Nucleus accumbens (tissue), 56 donors: ENCODE results near the gene EMD.
"Not testable (repeated sequence)": the region's sequence is repeated elsewhere in the genome, so short reads cannot be mapped to it uniquely, and the experiment has no call there.

Experiments used
- DNase-seq, 56 donors: peaks; one replicate each; lab custom pipeline; 2025; lab: John Stamatoyannopoulos, UW

Gene EMD

DNA sequence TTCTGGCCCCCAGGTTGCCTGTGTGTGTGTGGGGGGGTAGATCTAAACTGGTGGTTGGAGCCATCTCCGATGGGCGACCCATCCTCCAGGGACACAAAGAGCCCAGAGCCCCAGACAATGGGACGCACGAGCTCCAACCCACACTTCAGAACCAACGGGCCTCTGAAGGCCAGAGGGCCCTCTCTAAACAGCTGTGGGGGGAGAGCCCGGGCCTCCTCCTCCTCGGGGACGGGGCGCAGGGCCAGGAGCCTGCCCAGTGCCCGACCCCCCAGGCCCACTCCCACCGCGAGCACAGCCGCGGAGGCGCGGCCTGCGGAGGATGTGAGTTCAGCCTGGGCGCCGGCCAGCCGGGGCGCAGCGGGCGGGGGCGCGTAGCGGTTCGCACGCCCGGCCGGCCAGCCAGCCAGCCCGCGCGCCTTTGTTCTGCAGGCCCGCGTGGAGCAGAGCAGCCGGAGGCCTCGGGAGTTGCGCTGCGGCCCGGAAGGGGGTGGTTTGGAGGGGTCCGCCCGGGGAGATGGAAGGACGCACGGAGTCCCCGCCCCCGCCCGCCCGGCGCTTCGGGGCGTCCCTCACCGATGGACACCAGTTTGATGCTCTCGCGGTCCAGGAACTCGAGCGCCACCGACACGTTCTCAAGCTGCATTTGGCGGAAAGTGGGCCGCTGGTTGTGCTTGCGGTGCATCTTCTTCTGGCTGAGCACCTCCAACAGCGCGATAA lies 8.6 kb upstream of the EMD start:
- peak in 8 of 56 donors; percentile 10 to 40 (median 23) for DNase-seq

DNA sequence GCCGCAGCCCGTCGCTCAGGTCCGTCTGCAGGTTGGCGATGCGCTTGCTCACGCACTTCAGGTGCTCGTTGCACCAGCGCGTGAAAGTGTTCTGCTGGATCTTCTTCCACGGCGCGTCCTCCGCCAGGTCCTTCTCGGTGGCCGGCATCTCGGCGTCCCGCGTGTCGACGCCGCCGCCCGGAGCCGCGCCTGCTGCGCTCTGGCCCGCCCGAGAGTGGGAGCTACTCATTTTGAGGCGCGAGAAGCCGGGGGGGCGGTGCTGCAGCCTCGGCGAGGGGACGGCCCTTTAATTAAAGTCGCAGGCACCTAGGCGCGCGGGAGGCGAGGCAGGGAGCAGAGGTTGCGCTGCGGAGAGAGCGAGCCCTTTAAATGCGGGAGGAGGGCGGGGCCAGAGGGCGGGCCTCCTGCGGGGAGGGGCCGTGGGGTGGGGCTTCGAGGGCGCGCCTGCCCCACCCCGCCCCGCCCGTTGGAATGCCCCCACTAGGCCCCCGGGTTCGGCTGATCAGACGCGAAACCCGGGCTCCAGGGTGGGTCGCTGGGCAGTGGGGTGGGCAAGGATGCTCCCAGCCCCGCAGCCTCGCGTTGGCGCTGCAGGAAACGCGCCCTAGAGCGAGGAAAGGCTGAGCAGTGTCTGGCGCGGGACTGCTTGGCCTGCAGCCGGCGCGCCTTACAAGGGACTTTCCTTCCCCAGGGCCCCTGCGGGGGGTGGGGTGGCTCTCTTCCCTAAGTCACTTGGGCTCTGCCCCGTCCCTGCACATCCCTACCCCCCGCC lies 7.9 kb upstream of the EMD start:
- peak; percentile 17 to 93 (median 81) for DNase-seq

DNA sequence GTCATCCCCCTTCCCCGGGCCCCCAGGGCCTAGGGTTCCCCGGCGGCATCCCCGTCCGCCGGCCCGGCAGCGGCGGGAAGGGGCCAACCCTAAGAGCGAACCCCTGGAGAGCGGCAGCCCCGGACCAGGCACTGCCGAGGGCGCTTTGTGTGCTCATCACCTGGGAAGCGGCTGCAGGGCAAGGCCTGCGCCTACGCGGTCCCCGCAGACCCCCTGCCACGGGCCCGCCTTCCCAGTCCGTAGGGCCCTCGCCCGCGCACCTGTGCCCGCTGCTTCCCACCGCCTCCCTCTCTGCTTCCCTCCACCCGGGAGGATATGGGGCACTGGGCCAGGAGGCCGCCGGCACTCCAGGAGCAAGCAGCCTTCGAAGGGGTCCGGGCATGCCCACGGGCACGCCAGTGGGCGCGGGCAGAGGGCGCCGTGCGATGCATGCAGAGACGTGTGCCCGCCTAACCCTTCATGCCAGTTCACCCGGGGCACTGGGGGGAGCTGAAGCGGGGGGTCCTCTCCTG lies 7.2 kb upstream of the EMD start:
- DNase-seq: no peak

DNA sequence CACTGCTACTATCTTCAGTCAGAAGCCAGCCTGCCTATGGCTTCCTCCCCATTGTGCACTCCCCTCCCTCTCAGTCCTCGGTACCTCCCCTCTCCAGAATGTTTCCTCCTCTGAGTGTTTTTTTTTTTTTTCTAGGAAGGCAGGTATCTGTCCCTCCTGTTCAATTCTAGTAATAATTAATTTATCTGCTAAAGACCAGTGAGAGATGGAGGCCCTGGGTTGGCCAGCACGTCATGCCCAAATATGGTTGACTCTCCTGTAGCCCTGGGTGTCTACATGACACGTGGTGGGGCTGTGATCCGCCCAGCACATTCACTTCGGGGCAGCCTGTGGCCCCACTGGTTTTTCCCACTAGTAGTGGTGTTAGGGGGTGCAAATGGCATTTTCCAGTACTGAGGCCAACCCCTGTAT lies 6.5 kb upstream of the EMD start:
- no peak for DNase-seq

DNA sequence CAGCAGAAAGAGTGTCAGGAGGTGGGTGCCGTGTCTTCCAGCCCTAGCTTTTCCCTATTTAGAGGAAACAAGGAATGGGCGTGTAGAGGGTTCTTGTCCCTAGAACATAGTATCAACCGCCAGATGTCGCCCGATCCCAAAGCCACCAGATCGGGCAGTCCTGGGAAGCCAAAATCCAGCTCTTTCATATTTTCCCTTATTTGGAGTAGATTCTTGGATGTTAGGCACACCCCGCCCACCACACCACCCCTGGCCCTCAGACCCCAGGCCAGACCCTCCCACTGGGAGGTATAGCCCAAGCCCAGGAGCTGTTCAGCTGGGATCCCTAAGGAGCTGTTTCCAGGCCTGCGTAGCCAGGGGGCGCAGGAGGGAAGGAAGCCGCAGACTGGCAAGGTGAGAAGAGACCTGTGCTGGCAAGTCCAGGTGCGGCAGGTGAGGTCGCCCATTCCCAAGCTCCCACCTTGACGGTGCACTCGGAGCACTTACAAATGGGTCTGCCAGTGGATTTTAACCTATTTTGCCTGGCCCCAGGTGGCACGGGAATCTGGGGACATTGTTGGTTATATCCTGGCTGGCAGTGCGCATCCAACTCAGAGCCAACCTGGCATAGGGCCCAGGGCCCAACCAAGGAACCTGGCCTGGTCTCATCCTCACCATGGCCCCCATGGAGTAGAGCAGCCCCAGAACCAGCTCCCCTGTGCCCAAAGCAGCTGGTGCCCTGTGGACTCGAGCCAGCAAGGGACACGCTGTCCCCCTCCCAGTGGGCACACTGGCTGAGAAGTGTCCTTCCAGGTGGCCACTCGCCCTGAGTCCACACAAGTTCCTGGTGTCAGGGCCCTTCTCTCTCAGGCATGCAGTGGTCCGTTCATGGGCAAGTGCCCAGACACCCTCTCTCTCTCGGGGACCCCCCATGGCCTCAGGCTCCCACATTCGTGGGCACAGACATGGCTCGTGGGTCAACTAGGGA lies 5.5 kb upstream of the EMD start:
- peak in 43 of 56 donors; percentile 8 to 70 (median 48) for DNase-seq

DNA sequence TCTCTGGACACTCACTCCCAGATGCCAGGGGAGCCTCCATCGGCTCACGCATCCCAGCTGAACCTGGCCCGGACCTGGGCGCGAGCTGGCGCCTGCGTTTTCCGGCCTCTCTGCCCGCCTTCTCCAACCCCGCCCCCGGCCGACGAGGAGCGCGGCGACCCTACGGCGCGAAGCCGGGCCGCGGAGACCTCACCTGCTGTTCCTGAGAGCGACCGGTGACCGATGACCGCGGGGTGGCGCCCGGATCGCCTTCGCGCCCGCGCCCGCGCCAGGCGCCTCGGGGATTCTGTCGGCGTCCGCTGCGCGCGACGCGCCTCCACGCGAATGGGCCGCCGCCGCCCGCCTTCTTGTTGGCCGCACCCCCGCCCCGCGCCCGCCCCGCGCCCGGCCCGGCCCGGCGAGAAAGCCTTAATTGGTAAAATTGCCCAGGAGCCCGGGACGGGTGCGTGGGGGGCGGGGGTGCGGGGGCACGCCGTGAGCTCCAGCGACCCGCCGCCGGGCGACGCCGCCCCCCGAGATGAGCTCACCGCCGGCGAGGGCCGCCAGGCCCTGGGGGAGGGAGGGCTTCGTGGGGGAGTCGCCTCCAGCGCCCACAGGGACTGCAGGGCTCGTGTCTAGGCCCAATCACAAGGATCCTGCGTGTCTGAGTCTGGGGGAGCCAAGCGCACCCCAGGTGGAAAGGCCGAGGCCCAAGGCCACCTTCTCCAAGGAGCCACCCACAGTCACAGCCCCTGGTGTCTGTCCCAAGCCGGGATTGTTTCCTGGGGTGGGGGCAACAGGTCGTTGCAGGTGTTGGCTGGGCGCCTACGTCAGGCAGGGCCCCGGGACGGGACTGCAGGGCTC lies 4.6 kb upstream of the EMD start, which contains the start of gene FLNA:
Gene FLNA (minus strand): TSS at position 322 of the 843 bp plus-strand sequence. CDS start 3,389 bp downstream, outside the sequence.
- DNase-seq: peak in 11 of 56 donors; percentile 1 to 39 (median 11)

DNA sequence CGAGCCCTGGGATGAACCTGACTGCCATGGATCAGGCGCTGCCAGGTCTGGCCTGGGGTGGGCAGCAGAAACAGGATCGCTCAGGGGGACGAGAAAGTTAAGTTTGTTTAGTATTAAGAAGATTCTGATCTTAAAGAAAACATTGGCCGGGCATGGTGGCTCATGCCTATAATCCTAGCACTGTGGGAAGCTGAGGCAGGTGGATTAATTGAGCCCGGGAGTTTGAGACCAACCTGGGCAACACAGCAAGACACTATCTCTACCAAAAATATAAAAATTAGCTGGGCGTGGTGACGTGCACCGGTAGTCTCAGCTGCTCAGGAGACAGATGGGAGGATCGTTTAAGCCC lies 4.0 kb upstream of the EMD start:
- DNase-seq: no peak

DNA sequence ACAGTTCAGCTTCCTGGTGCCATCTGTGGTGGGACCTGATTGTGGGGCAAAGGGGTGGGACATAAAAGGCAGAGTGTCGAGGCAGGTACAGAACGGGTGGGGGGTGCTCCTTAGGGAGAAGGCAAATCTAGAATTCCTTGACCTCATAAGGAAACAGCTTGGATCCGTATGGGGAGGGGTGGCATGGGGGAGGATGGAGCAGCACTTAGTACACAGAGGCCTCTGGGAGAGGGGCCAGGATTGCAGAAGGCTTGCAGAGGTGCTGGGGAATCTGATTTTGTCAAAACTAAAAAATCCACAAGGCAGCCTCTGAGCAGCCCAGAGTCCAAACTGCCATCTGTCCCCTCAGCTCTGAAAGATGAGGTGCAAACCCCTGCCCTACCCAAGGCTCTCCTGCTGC lies 2.3 kb upstream of the EMD start:
- no peak for DNase-seq

DNA sequence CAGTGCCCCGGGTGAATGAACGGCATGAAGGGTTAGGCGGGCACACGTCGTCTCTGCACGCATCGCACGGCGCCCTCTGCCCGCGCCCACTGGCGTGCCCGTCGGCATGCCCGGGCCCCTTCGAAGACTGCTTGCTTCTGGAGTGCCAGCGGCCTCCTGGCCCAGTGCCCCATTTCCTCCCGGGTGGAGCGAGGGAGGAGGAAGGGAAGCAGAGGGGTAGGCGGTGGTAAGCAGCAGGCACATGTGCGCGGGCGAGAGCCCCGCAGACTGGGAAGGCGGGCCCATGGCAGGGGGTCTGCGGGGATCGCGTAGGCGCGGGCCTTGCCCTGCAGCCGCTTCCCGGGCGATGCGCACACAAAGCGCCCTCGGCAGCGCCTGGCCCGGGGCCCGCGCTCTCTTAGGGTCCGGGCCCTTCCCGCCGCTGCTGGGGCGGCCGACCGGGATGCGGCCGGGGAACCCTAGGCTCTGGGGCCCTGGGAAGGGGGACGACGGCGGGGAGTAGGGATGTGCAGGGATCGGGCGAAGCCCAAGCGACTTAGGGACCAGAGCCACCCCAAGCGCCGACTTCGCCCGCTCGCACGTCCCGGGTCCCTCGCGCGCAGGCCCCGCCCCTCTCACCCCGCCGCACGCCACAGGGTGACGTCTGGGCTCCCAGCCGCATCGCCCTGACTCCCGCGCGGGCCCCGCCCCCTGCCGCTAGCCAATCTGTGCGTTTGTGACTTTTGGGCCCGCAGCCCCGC lies 866 bp upstream of the EMD start:
- DNase-seq: peak in 35 of 56 donors; percentile 5 to 63 (median 39)

DNA sequence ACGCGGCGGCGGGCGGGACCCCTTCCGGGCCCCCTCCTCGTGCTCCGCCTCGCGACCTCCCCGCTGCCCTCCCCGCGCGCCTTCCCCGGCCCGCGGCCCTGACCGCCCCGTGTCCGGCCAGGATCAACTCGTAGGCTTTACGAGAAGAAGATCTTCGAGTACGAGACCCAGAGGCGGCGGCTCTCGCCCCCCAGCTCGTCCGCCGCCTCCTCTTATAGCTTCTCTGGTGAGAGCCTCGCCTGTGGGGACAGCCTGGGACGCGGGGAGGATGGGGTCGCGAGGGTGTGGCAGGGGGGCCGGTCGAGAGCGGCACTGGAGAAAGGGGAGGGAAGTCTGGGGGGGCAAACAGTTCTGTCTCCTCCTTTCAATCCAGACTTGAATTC lies 465 bp downstream of the EMD start:
- no peak for DNase-seq

DNA sequence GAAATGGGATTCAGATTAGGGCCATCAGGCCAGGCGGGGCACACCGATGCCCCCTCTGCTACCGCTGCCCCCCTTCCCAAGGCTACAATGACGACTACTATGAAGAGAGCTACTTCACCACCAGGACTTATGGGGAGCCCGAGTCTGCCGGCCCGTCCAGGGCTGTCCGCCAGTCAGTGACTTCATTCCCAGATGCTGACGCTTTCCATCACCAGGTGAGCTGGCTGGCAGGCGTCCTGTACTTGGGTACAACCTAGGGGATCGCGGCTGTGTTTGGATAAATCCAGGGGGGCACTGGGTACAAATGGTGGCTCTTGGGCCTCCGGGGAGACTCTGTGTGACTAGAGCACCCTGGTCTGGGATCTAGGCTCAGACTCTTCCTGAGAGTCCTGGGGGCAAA lies 1.1 kb downstream of the EMD start:
- DNase-seq: no peak

DNA sequence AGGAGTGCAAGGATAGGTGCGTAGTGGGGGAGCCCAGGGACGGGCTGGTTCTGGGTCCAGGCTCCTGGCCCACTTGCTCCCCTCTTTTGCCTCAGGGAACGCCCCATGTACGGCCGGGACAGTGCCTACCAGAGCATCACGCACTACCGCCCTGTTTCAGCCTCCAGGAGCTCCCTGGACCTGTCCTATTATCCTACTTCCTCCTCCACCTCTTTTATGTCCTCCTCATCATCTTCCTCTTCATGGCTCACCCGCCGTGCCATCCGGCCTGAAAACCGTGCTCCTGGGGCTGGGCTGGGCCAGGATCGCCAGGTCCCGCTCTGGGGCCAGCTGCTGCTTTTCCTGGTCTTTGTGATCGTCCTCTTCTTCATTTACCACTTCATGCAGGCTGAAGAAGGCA lies 1.7 kb downstream of the EMD start:
- no peak for DNase-seq

DNA sequence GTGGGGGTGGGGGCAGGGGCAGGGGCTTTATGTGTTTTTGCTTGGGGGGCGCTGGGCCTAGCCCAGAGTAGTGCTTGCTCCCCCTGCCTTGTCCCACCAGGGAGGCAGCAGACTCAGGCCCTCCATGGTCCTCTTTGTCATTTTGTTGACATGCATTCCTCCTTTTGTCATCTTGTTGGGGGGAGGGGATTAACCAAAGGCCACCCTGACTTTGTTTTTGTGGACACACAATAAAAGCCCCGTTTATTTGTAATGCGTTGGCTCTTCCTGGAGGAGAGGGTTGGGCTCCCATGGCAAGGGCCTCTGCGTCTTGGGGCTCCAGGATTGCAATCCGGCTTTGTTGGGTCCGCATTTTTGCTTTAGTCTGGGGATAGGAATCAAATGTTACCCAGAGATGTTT lies 2.2 kb downstream of the EMD start:
- DNase-seq: no peak

DNA sequence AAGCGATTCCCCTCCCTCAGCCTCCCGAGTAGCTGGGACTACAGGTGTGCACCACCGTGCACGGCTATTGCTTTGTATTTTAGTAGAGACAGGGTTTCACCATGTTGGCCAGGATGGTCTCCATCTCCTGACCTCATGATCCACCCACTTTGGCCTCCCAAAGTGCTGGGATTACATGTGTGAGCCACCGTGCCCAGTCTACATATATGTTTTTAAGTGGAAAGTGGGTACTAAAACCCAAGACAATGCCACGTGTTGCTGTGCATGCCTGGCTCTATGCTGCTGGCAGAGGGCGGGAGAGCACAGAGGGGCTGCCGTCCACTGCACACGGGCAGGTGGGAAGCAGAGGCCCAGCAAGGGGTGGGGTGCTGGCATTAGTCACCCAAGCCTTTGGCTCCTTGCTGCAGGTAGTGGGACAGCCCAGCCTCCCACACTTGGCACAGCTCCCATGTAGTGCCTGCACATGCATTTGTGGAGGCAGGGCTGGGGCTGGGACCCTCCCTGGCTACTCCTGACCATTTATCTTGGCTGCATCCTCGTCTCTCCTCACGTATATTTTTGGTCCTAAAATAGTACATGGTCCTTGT lies 3.5 kb downstream of the EMD start:
- DNase-seq: peak in 1 of 56 donors; percentile 7

DNA sequence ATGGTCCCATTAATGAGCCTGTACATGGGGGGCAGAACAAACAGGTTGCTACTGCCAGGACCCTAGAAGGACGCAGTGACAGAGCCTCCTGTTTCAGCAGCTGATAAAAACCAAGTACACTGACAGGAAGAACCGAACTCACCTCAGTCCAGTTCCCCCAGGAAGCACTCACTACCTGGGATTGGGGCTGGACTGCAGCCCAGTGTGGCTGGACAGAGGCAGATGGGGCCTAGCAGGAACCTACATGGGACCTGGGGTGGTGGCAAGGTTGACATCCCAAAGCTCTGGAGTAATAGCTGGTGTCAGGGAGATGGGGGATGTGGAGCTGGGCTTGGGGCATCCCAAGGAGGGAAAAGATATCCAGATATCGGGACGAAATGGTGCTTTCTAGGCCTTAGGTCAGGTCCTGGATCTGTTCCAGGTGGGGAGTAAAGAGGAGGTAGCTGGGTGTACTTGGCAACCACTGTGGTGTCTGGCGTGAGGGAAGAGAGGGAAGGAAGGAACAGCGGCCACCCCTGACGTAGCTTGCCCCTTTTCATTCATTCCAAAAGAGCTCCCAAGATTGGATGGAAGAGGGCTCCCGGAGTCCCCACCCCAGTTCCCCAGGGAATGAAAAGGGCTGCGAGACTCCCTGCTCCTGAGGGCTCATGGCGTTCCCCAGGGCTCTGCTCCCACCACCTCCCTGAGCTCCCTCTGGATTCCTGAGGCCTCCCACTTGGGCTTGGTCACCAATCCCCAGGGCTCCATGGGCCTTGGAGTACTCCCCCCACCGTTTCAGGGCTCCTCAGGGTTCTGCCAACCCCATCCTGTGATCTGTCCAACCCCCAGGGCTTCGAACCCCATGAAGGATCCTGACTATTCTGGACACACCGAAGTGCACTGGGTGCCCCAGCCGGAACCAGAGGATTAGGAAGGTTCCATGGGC lies 4.5 kb downstream of the EMD start:
- DNase-seq: no peak

DNA sequence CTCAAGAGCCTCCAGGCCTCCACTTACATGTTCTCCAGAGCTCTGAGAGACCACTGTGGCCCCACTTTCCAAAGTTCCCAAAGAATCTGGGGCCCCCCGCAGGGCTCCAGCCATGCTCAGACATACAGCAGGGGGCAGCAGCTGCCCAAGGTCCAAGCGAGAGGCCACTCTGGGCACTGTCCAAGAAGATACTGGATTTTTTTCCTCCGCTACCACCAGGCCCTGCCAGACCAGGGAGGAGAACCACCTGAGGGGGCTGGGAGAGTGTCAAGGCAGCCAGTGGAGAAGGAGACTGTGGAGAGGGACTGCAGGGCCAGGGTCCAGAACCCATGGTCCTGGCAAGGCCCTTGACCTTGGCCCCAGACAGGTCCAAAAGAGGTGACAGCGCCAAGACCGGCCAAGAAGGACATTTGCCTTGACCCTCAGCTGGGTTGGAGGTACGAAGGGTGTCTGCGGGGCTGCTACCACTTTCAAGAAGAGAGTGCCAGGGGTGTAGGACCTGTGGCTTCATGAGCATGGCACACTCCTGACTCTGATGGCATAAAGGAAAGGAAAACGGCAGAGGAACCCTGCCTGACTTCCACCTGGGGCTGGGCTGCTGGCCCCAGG lies 5.3 kb downstream of the EMD start:
- peak in 2 of 56 donors; percentile 3 to 21 for DNase-seq

DNA sequence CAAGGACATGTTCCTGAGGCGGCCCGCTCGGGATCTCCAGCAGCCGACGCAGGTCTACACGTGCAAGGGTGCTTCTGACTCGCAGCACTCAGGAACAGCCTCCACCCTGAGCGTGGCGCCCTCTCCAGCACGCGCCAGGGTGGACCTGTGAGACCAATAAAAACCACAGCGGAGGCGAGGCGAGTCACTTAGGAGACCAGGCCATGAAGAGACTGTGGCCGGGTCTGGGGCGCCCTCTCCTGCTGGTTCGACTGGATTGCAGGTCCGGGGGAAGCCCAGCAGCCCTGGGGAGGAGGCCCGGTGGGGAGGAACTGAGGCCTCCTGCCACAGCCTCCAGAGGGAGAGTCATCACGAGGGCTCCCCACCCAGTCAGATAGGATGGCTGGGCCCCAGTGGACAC lies 9.0 kb downstream of the EMD start:
- not testable (repeated sequence) for DNase-seq
